Astrocyte (in vitro differentiated cells and primary cell): ENCODE results near the gene POM121.
"Not testable (repeated sequence)": the region's sequence is repeated elsewhere in the genome, so short reads cannot be mapped to it uniquely, and the experiment has no call there.

ENCODE experiments used
- CTCF ChIP-seq: IDR thresholded peaks from 2 replicates; pipeline ENCODE4 v1.5.1; 2011; ENCODE audit warnings: low read depth, mild to moderate bottlenecking, inconsistent platforms, low read length, moderate library complexity; ENCODE audit not compliant: insufficient read depth
- EZH2 ChIP-seq: IDR thresholded peaks from 2 replicates; pipeline ENCODE4 v1.6.1; 2012; ENCODE audit warnings: mild to moderate bottlenecking, low read length, inconsistent platforms; ENCODE audit not compliant: insufficient read depth

DNA sequence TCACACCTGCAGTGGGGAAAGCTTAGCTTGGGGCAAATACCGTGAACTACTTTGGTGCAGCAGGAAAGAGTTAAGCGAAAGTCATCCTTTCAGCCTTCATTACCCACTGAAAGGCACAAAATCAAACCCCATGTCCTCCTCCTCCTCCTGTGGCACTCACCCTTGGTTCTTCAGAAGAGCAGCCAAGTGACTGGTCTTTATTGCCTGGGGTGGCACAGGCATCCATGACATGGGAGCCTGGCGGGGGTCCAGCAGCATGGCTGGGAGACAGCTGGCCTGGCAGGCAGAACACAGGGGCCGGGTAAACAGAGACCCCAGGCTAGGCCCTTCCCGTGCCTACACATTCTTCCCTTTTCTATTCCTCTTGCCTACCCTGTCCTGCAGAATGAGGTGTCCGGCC lies 24.8 kb downstream of the POM121 start:
- TF ChIP-seq CTCF, EZH2: not testable (repeated sequence)
